ENCODE measurements around the gene GJD3.

DNA sequence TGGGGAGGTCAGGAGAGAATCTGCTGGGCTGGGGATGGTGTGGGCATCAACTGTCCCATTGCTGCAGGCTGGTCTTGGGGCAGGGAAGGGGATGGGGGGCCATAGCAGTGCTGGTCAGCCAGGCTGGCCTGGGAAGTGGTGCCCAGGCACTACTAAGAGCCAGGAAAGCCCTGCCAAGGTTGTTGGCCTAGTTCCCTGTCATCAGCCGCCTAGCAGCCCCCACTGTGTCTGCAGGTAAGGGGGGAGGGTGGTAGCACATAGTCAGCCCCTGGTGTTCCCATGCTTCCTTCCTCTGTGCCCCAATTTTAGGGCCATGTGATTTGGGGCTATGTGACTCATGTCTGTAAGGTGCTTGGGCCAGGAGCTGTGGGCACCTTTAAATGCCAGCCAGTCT is 17.8 kb downstream of the GJD3 start:
- TF ChIP-seq, protein P1, sequence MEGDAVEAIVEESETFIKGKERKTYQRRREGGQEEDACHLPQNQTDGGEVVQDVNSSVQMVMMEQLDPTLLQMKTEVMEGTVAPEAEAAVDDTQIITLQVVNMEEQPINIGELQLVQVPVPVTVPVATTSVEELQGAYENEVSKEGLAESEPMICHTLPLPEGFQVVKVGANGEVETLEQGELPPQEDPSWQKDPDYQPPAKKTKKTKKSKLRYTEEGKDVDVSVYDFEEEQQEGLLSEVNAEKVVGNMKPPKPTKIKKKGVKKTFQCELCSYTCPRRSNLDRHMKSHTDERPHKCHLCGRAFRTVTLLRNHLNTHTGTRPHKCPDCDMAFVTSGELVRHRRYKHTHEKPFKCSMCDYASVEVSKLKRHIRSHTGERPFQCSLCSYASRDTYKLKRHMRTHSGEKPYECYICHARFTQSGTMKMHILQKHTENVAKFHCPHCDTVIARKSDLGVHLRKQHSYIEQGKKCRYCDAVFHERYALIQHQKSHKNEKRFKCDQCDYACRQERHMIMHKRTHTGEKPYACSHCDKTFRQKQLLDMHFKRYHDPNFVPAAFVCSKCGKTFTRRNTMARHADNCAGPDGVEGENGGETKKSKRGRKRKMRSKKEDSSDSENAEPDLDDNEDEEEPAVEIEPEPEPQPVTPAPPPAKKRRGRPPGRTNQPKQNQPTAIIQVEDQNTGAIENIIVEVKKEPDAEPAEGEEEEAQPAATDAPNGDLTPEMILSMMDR (conservative IDR thresholded peaks at IDR 0.05; ENCODE audit: low read depth, low read length): no peak
- TF ChIP-seq, protein P2, sequence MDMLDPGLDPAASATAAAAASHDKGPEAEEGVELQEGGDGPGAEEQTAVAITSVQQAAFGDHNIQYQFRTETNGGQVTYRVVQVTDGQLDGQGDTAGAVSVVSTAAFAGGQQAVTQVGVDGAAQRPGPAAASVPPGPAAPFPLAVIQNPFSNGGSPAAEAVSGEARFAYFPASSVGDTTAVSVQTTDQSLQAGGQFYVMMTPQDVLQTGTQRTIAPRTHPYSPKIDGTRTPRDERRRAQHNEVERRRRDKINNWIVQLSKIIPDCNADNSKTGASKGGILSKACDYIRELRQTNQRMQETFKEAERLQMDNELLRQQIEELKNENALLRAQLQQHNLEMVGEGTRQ (IDR thresholded peaks at IDR 0.05; ENCODE audit: low read depth, low read length): no peak
- no peak for TF ChIP-seq POLR2A (IDR thresholded peaks at IDR 0.05; ENCODE audit: low read depth, low read length)
- no peak for TF ChIP-seq RCOR1 (IDR thresholded peaks at IDR 0.05; ENCODE audit: insufficient replicate concordance, low read length)
- no peak for TF ChIP-seq CEBPB (IDR thresholded peaks at IDR 0.05; ENCODE audit: low read depth, low read length)
- no peak for TF ChIP-seq RFX5 (IDR thresholded peaks at IDR 0.05; ENCODE audit: low read depth, low read length)
- TF ChIP-seq RAD21 (IDR thresholded peaks at IDR 0.05; ENCODE audit: low read length): no peak
